ENCODE results near the gene SMIM13.
A peak's percentile ranks its signal among the peaks of the same experiment; 100 is the strongest.

Gene SMIM13

DNA sequence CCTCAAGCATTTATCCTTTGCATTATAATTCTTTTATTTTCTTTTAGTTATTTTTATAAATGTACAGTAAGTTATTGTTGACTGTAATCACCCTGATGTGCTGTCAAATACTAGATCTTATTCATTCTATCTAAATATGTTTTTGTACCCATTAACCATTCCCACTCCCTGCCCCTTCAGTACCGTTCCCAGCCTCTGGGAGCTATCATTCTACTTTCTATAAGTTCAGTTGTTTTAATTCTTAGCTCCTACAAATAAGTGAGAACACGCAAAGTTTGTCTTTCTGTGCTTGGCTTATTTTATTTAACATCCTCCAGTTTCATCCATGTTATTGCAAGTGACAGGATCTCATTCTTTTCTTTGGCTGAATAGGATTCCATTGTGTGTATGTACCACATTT, 30.3 kb downstream of the SMIM13 start:
- DNase-seq = no peak

DNA sequence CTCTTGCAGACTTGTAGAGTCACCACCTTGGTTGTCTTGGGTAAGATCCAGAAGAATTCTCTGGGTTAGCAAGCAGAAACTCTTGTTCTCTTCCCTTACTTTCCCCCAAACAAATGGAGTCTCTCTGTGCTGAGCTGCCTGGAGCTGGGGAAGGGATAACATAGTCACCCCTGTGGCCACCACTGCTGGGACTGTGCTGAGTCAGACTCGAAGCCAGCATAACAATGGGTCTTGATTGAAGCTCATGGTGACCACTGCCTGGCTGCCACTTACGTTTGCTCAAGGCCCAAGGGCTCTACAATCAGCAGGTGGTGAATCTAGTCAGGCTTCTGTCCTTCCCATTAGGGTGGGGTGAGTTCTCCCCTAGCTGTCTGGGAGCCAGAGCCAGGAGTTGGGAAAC, 33.2 kb downstream of the SMIM13 start:
- DNase-seq = no peak

DNA sequence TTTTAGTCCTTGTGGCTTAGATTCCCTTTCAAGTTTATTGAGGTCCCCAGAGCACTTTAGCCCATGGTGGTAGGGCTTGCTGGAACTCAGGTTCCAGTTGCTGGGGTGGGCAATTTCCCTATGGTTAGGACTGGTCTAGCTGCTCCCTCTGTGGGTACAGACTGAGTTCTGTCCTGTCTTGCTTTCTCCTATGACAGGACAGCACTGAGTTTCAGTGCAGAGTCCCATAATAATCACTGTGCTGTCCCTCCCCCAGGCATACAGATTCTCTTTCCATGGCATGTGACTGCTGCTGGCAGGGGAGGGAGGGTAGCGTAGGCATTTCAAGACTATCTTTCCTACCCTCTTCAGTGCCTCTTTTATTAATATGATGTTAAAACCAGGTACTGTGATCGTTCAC, 35.0 kb downstream of the SMIM13 start:
- no peak for DNase-seq

DNA sequence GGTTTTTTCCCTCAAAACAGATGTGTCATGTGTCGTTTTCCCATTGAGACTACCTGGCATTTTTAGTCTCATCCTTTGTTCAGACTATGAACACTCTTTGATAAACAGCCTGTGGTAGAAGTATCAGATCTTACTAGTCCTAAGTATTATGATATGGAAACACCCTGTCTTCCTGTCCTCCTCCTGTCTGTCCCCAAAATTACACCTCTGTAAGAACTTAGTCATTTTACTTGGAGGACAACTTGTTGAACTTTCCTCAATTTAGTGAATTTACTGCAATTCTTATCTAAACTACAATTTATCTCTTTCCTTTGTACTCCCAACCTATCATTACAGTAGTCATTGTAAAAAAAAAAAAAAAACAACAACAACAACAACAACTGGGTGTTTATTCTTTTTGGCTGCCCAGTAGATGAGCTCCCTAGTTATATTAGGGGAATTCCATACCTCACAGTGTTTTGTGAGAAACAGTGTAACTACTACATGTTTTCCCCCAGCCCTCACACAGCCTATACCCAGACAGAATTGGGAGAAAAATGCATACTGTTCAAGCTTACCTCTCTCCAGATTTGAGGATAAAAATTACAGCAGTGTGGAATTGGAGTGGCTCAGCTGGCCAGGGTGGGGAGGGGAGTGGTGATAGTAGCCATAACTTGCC, 36.4 kb downstream of the SMIM13 start:
- DNase-seq = no peak

DNA sequence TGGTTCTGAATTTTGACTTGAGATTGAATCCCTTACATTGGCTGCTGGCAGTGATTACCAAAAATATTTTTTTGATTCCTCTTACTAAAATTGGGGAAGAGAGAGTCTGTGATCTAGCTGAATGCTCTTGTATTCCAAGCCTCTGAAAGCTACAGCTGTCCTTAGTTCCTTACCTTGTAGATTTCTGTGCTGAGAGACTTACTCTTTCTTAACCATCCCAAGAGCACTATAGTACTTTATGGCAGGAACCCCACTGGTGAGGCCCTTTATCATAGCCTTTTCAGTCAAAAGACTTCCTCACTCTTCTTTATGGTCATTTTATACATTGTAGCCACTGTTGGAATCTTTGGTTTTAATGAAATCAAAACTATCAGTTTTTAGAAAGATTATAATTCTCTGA, 37.0 kb downstream of the SMIM13 start:
- no peak for DNase-seq

DNA sequence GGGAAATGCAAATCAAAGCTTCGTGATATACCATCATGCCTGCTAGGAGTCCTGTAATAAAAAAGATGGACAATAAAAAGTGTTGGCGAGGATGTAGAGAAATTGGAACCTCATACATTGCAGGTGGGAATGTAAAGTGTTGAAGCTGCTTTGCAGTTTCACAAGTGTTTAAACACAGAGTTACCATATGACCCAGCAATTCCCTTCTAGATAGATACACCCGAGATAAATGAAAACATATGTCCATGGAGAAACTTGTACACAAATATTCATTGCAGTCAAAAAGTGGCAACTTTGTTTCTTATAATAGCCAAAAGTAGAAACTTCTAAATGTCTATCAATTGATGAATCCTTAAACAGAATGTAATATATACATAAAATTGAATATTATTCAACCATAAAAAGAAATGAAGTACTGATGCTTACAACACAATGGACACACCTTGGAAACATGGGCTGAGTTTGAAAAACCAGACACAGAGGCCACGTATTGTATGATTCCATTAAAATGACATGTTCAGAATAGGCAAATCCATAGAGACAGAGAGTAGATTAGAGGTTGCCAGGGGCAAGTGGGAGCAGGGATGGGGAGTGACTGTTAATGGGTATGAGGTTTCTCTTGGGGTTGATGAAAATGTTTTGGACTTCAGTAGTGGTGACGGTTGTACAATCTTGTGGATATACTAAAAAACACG, 38.7 kb downstream of the SMIM13 start:
- DNase-seq = no peak

DNA sequence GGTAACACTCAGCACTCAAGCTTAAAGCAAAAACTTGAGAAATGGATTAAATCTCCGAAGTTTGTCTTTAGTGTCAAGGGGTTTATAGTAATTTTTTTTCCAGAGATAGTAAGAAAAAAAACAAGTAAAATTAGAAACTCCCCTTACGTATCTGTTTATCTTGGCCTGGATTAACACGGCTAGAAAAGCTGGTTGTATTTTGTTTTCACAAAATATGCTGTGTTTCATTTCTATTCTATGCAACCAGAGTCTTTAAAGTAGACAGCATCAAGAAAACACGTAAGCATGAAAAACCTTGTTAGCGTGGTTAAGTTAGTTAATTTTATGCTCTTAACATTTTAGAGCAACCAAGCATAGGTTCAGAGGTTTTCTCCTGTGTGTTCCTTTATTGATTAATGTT, 39.6 kb downstream of the SMIM13 start:
- DNase-seq = no peak

DNA sequence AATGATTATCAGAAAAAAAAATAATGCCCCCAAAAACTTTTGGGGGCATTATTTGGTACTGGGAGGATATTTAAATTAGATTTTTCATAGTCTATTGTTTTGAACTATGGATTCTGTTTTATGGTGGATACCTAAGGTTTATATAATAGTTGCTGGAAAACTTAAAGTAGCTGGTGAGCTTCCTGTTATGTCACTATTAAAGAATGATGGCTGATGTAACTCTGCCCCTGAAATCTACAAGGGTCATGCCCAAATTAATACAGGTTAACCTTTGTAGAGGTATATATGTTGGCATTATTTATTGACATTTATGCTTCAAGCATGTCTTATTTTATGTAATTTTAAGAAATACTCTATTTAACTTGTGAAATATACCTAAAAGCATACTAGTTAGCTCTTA, 43.2 kb downstream of the SMIM13 start:
- DNase-seq = no peak

DNA sequence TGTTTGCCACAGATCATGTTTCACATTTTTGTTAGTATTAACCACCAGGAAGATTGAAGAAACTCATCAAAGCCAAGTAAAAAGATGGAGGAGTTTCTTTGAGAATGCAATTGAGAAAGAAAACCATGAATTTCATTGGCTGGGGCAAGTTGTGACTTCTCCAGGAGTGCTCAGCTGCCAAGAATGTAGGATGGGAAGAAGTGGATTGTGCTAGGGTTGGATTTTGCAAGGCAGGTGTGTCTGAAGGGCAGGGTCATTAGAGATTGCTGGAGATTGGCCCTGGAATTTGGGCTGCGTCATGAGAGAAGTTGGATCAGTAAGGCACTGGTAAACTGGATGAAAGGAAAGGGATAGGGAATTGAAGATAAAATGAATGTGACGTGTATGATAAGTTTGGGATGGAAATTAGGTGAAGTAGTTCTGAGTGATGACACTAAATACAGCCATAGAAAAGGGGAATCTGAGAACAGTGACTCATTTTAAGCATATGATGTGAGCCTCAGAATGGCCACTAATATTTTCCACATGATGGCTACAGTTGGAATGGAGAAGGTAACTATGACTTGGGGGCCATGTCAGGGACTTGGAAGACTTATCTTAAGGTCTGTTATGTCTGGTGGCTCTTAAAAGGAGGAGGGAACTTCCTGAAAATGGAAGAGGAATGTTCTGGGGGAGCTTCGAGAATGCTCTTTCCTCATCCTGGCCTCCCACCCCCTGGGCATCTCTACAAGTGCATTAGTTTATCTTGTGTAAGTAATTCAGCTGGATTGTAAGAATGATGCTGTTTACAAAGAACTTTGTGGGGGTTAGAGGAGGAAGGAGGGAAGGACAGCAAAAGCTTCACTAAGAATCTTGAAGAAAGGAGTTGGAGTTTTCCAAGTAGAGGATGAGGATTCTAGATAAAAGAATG, 45.7 kb downstream of the SMIM13 start:
- DNase-seq = peak; percentile 93

DNA sequence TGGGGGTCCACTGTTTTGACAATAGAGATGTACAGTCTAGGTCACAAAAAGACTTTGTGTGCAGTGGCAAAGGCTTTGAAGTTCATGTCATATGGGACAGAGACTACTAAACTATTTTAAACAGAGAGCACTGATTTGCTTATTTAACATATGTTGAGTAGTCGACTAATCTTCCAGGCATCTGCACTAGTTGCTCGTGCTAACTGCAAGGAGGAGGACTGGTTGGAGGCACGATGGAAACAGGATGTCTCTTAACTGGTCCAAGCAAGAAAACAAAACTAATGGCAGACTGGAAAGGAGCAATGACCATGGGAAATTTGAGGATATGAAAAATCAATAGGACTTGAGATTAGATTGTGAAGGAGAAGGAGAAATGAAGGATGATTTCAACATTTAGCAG, 46.4 kb downstream of the SMIM13 start:
- DNase-seq = peak; percentile 26

DNA sequence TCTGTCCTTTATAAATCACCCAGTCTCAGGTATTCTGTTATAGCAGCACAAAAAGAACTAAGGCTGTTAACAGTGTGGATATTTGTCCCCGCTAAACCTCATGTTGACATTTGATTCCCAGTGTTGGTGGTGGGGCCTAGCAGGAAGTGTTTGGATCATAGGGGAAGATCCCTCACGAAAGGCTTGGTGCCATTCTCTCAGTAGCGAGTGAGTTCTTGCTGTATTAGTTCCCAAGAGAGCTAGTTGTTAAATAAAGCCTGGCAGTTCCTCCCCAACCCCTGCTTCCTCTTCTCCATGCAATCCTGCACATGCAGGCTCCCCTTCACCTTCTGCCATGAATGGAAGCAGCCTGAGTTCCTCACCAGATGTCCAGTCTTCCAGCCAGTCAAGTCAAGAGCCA, 47.7 kb downstream of the SMIM13 start:
- DNase-seq = no peak

DNA sequence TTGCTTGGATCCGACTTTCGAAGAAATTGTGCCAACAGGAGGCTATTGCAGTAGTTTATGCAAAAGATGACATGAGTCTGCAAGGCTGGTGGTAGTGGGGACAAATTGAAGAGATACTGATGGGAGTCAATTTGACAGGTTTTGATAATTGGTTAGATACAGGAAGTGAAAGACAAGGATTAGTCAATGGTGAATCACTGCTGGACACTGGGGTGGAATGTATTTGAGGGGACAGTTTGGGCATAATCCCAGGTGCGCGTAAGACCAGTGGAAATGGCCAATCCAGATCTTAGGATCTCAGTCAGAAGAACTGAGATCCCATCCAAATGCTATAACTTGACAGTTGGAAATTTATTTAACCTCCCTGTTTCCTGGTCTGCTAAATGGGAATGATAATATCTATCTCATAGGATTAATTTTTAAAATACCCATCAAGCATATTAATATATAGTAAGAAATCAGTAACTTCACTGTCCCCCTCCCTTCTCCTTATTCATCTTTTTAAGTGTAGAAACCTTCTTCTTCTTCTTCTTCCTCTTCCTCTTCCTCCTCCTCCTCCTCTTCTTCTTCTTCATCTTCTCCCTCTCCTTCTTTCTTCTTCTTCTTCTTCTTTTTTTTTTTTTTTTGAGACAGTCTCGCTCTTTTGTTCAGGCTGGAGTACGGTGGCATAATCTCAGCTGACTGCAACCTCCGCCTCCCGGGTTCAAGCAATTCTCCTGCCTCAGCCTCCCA, 48.8 kb downstream of the SMIM13 start:
- no peak for DNase-seq

DNA sequence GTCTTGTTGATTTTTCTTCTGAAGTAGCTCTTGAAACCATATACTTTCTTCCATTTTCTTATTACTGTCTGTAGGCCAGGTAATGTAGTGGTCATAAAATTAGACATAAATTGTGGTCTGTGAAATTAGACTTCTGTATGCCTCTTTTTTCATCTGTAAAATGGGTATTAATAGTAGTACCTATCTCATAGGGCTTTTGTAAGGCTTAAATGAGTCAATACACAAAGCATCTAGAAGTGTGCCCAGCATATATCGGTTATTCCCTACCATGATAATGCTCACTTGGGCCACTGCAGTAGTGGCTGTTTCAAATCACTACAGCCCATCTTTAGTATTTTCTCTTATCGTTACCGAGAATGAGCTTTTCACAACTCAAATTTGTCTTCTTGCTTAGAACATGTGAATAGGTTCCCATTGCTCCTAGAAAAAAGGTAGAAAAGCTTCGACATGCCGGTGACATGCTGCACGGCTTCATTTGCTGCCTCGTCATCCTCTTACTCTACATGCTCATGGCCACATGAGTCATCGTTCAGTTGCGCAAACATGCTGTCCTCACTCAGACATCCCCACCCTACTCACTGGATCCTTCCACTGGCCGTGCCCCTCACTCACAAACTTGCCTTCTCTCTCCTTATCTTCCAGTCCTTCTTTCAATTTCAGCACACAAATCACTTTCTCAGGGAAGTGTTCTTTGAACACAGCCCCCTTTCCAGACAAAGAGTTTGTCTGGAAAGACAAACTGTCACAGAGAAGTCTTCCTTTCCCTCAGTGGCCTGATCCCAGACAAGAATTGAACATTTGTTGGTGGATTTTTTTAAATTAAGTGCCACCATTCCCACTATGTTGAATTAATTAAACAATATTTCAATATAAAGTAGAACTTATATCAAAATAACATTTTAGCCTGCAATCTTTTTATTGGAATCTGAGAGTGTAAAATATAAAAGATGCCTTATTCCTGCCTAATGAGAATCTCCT, 50.0 kb downstream of the SMIM13 start:
- peak; percentile 58 for DNase-seq

DNA sequence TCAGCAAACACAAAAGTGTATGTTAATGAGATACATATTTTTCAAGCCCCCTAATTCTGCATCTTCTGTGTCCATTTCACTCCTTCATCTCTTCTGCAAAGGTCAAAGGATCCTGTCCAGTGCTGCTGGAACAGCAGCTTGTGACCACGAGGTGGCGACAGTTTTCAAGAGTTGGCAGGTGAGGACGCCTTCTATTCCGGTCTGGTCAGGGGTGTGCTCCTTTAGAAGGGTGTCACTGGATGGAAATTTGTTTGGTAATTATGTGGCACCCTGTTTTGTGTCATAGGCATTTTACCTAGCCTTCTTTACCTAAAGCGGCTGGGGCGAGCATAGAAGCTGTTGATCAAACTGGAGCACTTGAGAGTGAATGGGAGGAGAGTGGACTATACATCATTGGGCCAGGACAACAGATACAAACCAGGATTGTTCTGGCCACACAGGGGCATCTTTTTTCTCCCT, 50.8 kb downstream of the SMIM13 start:
- peak; percentile 41 for DNase-seq

DNA sequence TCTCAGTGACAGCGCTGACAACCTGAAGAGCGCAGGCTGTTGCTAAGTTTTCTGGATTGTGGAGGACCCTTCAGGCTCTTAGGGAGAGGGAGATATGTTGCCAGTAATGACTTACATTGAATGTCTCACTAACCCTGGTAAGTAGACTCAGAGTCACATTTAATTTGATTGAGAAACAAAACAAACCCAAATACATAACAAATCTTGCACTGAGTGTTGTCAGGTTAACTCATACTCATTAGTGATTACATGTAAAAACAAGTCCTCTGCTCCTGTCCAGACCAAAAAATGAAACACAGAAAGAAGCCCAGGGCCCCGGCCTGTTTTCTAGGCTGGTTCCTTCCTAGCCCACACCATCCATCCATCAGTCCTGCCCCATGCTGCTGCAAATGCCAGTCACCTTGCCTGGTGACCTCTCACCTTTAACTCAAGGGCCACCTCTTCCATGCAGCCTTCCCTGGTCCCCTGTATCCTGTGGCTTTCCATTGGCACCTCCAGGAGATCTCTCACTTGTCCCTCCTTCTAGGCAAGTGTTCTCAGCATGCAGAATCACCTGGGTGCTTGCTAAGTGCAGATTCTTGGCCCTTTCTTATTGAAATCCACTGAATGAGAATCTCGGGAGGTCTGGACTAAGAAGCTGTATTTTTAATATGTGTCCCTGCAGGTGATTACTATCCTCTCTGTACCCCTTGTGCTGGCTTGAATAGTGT, 52.6 kb downstream of the SMIM13 start:
- DNase-seq = no peak

DNA sequence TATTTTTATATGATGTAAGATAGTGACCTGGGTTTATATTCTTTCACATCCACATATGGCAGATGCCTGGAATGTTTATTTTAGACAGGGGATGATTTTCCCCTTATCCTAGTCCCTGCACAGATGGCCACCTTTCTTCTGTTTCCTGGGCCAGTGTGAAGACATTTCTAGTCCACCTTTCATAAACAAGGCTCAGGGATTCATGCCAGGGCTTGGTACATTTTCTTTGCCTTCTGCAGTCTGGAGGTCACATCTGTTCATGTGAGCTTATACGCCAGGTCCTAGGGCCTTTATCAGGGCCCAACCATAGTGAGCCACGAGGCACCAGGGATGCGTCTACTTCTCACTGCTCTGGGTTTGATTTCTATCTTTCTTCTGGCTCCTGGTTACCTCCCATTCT, 55.9 kb downstream of the SMIM13 start:
- no peak for DNase-seq

DNA sequence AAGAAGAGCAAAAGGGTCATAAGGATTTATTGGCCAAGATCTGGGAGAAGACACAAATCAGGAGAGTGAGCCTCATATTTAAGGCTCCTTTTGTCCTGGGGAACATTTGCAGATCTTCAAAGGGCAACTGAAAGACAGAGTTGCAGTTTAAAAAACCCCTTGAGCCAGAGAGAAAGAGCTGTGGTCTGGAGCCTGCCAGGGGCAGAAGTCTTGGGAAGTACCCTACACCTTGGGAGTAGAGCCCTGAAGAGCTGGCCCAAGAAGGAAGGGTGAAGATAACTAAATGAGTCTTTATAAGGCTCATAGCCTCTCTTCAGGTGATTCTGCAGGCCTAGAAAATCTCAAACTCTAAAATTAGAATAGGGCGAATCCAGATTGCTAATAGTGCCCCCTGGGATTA, 57.9 kb downstream of the SMIM13 start:
- no peak for DNase-seq

DNA sequence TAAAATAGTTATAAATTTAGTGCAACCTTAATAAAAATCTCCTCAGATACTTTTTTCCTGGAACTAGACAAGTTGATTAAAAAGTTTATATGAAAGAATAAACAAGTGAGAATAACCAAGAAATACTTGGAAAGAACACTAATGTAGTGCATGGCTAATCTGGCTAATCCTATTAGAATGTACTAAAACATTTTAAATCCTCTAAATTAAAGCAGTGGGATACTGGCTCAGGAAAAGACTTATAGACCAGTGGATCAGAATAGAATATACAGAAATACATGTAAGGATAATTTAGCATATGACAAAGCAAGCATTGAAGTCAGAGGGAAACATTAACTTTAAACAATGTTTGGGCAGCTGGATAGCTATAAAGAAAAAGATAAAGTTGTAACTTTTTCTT, 58.9 kb downstream of the SMIM13 start:
- no peak for DNase-seq

DNA sequence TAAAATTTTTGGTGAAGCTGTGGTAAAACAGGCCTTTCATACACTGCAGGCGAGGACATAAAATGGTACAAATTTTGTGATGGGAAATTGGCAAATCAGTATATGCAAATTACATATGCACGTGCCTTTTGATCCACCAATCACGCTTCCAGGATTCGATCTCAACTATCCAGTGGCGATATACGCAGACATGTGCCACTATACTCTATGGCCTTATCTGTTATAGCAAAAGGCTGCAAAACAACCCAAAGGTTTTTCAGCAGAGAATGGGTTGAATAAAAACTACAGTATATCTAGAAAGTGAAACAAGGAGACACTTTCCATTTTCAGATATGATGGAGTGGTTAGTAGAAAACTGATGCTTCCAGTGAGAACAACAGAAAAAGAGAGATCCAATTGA, 59.8 kb downstream of the SMIM13 start:
- no peak for DNase-seq

DNA sequence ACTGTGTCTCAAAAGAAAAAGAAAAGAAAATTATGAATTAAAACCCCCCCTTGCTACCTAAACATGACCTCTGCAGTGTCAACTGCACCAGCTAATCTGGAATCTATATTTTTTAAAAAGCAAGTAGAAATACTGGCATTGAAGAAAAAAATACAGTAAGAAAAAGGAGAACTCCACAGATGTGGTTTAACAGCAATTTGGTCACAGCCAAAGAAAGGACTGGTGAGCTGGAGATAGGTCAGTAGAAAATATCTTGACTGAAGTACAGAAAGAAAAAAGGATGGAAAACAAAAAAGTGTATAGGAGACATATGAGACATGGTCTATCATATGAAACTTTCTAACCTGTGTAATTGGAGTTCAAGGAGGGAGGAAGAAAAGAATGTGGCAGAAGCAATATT, 62.0 kb downstream of the SMIM13 start:
- DNase-seq = no peak

DNA sequence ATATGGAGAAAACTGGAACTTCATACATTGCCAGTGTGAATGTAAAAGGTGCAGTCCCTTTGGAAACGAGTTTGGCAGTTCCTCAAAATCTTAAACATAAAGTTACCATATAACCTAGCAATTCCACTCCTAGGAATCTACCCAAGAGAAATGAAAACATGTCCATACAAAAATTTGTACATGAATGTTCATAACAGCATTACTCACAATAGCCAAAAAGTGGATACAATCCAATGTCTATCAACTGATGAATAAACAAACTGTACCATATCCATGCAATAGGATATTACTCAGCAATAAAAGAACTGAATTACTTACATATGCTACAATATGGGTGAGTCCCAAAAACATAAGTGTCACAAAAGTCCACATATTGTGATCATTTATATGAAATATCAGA, 66.6 kb downstream of the SMIM13 start:
- DNase-seq = no peak

All from NCI-H226 (cell line).